HG02840 (cell line): ENCODE results near the gene CSNK1E.

ENCODE experiments used
- ATAC-seq: cut with Tn5 transposase; IDR thresholded peaks from one replicate; pipeline ENCODE4 v1.9.1; 2021; ENCODE audit warnings: mild to moderate bottlenecking, moderate library complexity, moderate number of reproducible peaks; ENCODE audit not compliant: unreplicated experiment, low FRiP score

The CSNK1E gene

GRCh38 chr22:38309614-38310517 is 7.4 kb downstream of the CSNK1E start:
- ATAC-seq = no peak

GRCh38 chr22:38308791-38309498 is 8.3 kb downstream of the CSNK1E start:
- no peak for ATAC-seq

- ATAC-seq = peak; percentile 76
Measured at GRCh38 chr22:38305471-38306448, 11.5 kb downstream of the CSNK1E start.

- no peak for ATAC-seq
Measured at GRCh38 chr22:38304526-38304925, 12.7 kb downstream of the CSNK1E start.

DNA sequence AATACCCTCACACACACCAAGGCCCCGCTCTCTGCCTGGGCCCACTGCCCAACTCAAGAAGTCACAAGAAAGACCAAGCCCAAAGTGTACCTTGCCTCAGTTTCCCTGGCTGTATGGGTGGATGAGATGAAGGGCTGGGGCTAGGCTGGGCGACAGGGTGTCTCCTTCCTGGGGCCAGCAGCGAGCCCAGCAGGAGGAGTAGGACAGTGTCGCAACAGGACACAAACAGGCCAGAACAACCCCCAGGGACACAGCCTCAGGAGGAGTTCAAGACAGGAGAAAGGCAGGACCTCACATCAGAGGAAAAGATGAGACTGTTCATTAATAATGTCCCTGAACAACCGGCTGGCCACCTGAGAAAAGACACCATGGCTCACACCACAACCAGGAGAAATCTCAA is 13.3 kb downstream of the CSNK1E start:
- ATAC-seq = no peak

DNA sequence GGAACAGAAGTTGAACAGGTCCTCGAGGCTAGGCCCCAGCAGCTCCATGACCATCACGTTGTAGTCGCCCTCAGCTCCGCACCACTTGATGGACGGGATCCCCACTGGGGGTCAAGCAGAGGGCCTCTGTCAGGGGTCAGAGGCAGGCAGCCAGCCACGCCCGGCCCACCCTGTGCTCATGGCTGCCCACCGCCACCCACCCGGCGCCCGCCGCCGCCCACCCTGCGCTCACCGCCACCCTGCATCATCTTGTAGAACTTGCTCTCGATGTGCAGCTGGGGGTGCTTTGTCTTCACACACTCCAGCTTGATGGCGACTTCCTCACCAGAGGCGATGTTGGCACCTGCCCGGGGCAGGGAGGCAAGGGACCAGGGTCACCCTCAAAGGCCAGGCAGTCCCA is 14.3 kb downstream of the CSNK1E start:
- ATAC-seq = no peak

GRCh38 chr22:38300946-38301345 is 16.3 kb downstream of the CSNK1E start:
- no peak for ATAC-seq

GRCh38 chr22:38300197-38300945 is 16.9 kb downstream of the CSNK1E start:
- no peak for ATAC-seq

DNA sequence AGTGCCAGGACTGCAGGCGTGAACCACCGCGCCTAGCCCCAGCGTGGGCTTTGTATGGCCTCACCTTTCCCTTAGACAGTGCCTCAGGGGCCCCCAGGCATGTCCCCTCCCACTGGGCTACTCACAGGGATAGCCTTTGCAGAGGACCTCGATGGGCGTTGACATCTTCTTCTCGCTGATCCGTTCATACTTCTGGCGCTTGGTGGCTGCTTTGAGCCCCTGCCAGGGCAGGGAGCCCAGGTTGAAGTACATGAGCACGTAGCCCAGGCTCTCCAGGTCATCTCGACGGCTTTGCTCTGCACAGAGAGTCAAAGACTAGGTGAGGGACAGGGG is 17.5 kb downstream of the CSNK1E start:
- no peak for ATAC-seq

DNA sequence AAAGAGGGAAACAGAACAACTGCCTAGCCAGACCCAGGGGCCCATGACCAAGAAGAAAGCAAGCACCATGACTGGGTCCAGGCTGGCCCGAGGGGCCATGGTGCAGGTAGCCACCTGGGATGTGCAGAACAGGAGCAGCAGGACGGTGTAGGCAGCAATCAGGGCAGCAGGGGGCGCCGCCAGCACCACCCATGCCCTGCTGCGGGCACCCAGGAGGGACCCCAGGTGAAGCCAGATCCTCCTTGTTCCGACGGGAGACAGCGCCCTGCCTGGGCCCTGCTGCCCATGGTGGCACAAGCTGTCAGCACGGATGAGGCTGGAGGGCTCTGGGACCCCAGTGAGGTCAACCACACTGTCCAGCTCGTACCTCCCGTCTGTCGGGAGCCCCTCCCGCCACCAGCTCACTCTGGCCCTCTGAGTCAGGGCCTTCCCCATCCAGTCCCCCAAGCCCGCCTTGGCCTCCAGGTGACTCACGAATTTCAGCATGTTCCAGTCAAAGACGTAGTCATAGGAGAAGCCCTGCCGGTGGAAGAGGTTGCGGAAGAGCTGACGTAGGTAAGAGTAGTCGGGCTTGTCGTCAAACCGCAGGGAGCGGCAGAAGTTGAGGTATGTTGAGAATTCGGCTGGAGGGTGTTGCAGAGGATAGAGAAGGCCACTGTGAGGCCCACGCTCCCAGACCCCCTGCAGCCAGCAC is 18.8 kb downstream of the CSNK1E start:
- ATAC-seq = no peak

DNA sequence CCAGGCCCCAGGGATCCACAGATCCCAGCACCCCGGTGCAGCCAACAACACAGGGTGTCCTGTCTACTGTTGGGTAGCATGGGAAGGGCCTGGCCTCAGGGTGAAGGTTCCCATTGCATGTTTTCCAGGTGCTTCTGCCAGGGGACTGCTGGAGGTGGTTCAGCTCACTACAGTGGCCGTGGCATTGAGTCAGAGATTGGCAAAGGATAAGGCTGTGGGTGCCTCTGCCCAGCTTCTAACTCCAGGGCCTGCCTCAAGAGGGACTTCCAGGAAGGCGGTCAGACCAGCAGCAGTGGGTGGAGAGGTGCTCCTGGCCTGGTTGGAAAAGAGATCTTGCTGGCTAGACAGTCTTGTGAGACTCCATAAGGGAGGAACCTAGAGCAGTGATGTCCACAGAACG is 20.9 kb downstream of the CSNK1E start:
- ATAC-seq = no peak

- no peak for ATAC-seq
Measured at GRCh38 chr22:38295863-38296262, 21.4 kb downstream of the CSNK1E start.

GRCh38 chr22:38295339-38295738 is 21.9 kb downstream of the CSNK1E start:
- no peak for ATAC-seq

DNA sequence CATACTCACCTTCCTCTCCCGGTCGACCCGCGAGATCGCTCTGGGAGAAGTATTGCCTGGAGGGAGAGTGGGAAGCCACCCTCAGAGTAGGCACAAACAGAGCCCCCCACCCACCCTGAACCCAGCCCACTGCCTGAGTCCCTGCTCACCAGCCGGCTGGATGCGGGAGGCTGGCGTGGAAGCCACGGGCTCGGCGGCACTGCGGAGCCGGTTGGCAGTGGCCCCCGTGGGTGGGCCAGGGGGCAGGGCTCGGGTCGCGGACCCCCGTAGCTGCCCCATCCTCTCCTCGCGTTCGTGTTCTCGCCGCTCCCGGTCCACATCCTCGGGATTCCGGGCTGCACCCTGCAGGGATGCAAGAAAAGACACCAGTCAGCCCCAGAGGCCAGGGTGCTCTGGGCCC is 23.0 kb downstream of the CSNK1E start:
- ATAC-seq = no peak

DNA sequence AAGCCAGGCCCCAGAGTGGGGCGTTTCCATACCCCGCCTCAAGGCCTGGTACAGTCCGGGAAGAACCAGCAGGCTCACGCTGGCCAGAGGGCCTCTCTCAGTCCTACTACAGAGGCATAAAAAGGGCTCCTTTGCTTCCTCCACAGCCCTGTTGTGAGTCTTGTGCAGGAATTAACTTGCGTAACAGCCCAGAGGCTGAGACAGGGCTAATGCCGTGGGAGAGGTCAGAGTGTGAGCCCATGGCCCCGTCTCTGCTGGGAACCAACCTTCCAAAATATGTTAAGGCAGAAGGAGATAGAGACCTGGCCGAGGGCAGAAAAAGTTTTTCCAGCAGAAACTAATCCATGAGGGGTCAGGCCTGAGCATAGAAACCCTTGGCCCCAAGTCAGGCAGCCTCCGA is 24.5 kb downstream of the CSNK1E start:
- no peak for ATAC-seq

DNA sequence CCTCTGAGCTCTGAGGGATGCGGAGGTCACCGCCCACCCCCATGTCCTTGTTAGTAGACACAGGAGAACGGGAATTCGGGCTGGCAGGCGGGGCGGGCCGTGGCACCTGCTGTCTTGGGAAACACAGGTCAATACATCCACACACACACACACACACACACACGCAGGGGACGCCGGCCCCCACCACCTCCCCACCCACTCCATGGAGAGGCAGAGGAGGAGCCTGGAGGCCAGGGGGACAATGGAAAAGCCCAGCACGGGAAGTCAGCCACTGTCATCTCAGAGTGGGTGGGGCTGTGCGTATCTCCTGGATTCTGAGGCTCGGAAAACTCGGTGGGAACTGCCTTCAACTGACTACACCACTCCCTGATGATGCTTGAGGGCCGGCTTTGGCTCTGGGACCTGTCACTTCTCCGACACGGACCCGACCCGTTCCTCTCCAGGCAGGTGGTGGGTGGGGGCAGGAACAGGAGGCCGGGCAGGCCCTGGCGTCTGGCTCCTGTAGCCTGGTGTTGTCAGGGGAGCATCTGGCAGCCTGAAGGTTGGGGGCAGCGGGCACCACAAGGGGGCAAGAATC is 25.9 kb downstream of the CSNK1E start:
- ATAC-seq = no peak

DNA sequence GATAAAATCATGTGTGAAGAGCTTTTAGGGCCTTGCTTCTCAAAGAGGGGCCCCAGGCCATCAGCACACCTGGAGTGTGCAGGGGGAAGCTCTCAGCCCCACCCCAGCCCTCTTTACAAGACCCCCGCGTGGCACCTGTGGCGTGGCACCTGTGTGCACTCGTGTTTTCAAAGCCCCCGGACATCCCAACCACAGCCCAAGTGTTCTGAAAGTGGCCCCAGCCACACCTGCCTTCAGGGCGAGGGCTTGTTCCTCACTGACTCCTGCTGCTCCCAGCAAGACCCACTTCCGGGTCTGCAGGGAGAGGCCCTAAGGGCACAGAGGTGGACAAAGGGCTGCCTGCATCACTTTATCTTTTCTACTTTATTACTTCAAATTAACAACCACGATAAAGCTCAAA is 26.9 kb downstream of the CSNK1E start:
- ATAC-seq = no peak

DNA sequence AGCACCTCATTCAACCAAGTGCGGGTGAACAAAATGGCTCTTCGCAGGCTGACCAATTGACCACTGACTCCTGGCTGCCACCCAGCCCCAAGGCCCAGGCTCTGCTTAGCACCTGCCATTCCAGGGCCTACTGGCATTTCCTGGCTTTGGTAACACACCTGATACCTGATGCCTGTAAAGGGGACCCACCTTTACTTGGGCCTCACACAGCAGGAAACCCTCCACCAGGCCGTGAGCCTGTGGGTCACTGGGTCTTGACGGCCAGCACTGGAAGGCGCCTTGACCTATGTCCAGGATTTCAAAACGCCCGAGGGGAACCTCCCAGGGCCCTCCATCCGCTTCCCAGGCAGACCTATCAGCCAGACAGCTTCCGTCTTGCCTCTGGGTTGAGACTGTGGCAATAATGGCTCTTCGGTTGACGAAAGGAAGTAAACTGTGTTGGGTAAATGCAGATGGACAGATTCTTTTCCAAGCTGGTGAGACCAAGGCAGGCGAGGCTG is 27.6 kb downstream of the CSNK1E start:
- ATAC-seq = no peak
